Neural cell (in vitro differentiated cells): ENCODE data around the gene VSIR. TPM values are rescaled to one million over a fixed set of nuclear protein-coding genes. Genes with fewer than 3 reads are reported as not detected.

ENCODE experiments used
- H2AFZ ChIP-seq: fragments of 200-600, 300-800 bp; sonication (generic), shearing (Covaris generic); 2 replicates; pipeline ENCODE4 v1.6.0; 2014; ENCODE audit warnings: low read depth, mild to moderate bottlenecking, antibody characterized with exemption, low read length, moderate library complexity
- H3F3A ChIP-seq: fragments of 200-600 bp; shearing (Covaris generic); 2 replicates; pipeline ENCODE4 v1.6.1; 2016; ENCODE audit warnings: mild to moderate bottlenecking, moderate library complexity, mixed read lengths, antibody characterized with exemption, low read length; ENCODE audit not compliant: insufficient read depth, poor library complexity, severe bottlenecking
- H3K27ac ChIP-seq: fragments of 200-600, 300-800 bp; sonication (generic), shearing (Covaris generic); 2 replicates; pipeline ENCODE4 v1.5.1; 2014; ENCODE audit warnings: mild to moderate bottlenecking, low read length, moderate library complexity
- H3K27me3 ChIP-seq: fragments of 300-800, 200-600 bp; sonication (generic), shearing (Covaris generic); 2 replicates; pipeline ENCODE4 v1.6.0; 2014; ENCODE audit warnings: mild to moderate bottlenecking, low read depth, low read length, moderate library complexity; ENCODE audit not compliant: insufficient read depth
- H3K36me3 ChIP-seq: fragments of 300-800, 200-600 bp; sonication (generic), shearing (Covaris generic); 2 replicates; pipeline ENCODE4 v1.5.1; 2014; ENCODE audit warnings: mild to moderate bottlenecking, antibody characterized with exemption, low read length, moderate library complexity; ENCODE audit not compliant: insufficient read depth
- H3K4me2 ChIP-seq: fragments of 300-800, 200-600 bp; sonication (generic), shearing (Covaris generic); 2 replicates; pipeline ENCODE4 v1.6.0; 2014; ENCODE audit warnings: mild to moderate bottlenecking, low read length
- H3K4me3 ChIP-seq: fragments of 300-800, 200-600 bp; sonication (generic), shearing (Covaris generic); 2 replicates; pipeline ENCODE4 v1.5.1; 2014; ENCODE audit warnings: mild to moderate bottlenecking, low read length, moderate library complexity
- H3K79me2 ChIP-seq: fragments of 200-600 bp; shearing (Covaris generic); replicated peaks from 2 replicates; pipeline ENCODE4 v1.6.0; 2014; ENCODE audit warnings: mild to moderate bottlenecking, low read length, moderate library complexity; ENCODE audit not compliant: insufficient read depth
- H3K9ac ChIP-seq: fragments of 300-800, 200-600 bp; sonication (generic), shearing (Covaris generic); 2 replicates; pipeline ENCODE4 v1.6.1; 2016; ENCODE audit warnings: mild to moderate bottlenecking, low read length, mixed read lengths
- H3K9me2 ChIP-seq: fragments of 200-600 bp; shearing (Covaris generic); 2 replicates; pipeline ENCODE4 v1.6.1; 2016; ENCODE audit warnings: mild to moderate bottlenecking, low read length, mixed read lengths; ENCODE audit not compliant: insufficient read depth
- H3K9me3 ChIP-seq: fragments of 200-600, 300-800 bp; sonication (generic), shearing (Covaris generic); 2 replicates; pipeline ENCODE4 v1.6.1; 2016; ENCODE audit warnings: mild to moderate bottlenecking, mixed run types, low read length, moderate library complexity, mixed read lengths
- H4K20me1 ChIP-seq: fragments of 200-600 bp; shearing (Covaris generic); 2 replicates; pipeline ENCODE4 v1.6.1; 2016; ENCODE audit warnings: mild to moderate bottlenecking, mixed run types; ENCODE audit not compliant: insufficient read depth
- CTCF ChIP-seq: fragments of 450-650 bp; IDR thresholded peaks from 2 replicates; pipeline ENCODE4 v1.5.1; 2014; ENCODE audit warnings: antibody characterized with exemption, mild to moderate bottlenecking, moderate library complexity; ENCODE audit not compliant: poor library complexity, severe bottlenecking
- EP300 ChIP-seq: fragments of 450-650 bp; conservative IDR thresholded peaks from 2 replicates; pipeline ENCODE4 v1.6.1; 2014; ENCODE audit warnings: antibody characterized with exemption, mild to moderate bottlenecking, moderate library complexity; ENCODE audit not compliant: poor library complexity, severe bottlenecking
- EZH2 ChIP-seq: fragments of 200-600, 300-800 bp; shearing (Covaris generic), sonication (generic); IDR thresholded peaks from 2 replicates; pipeline ENCODE4 v1.6.1; 2014; ENCODE audit warnings: antibody characterized with exemption, low read length, borderline replicate concordance, mild to moderate bottlenecking; ENCODE audit not compliant: insufficient read depth, poor library complexity, severe bottlenecking
- MXI1 ChIP-seq: fragments of 450-650 bp; conservative IDR thresholded peaks from 2 replicates; pipeline ENCODE4 v1.6.1; 2014; ENCODE audit warnings: antibody characterized with exemption, mild to moderate bottlenecking; ENCODE audit not compliant: poor library complexity, severe bottlenecking
- POLR2AphosphoS5 ChIP-seq: IDR thresholded peaks from 2 replicates; pipeline ENCODE4 v1.6.1; 2012
- RAD21 ChIP-seq: fragments of 450-650 bp; conservative IDR thresholded peaks from 2 replicates; pipeline ENCODE4 v1.6.1; 2014; ENCODE audit warnings: antibody characterized with exemption, mild to moderate bottlenecking, moderate library complexity
- REST ChIP-seq: IDR thresholded peaks from 2 replicates; pipeline ENCODE4 v1.6.1; 2012; ENCODE audit warnings: borderline replicate concordance
- SMC3 ChIP-seq: fragments of 450-650 bp; conservative IDR thresholded peaks from 2 replicates; pipeline ENCODE4 v1.6.1; 2014; ENCODE audit warnings: antibody characterized with exemption, mild to moderate bottlenecking, moderate library complexity; ENCODE audit not compliant: poor library complexity
- TAF1 ChIP-seq: IDR thresholded peaks from 2 replicates; pipeline ENCODE4 v1.6.1; 2012; ENCODE audit warnings: low read depth
- polyA plus RNA-seq: library from polyadenylated mRNA; depleted of rRNA; stranded (reverse); fragments of >200 nt; gene quantifications from 2 replicates; pipeline ENCODE4 v1.2.3, GENCODE V29; 2014

VSIR gene
- polyA plus RNA-seq, 1 donor from 2014 or later: not detected

- Histone ChIP-seq H4K20me1 (no peaks in the 10 kb centered on the region), H2AFZ (no peak overlapping the region), H3K79me2 (no peaks in the 10 kb centered on the region), H3K9me2 (no peaks in the 10 kb centered on the region), H3K4me2 (no peak overlapping the region), H3K36me3 (no peaks in the 10 kb centered on the region), H3K27me3 (no peaks in the 10 kb centered on the region), H3K9ac (no peak overlapping the region), H3K4me3 (no peak overlapping the region), H3K27ac (no peak overlapping the region), H3K9me3 (no peaks in the 10 kb centered on the region), H3F3A (no peaks in the 10 kb centered on the region)
- TF ChIP-seq CTCF (no peak), RAD21 (no peak), POLR2AphosphoS5 (no peak), TAF1 (no peak), REST (no peak), EZH2 (no peak), SMC3 (no peak), EP300 (no peak), MXI1 (no peak)
These were observed 41.5 kb downstream of the VSIR start for GRCh38 chr10:71731791-71732190.

GRCh38 chr10:71729161-71729636, 44.1 kb downstream of the VSIR start:
- no peaks in the 10 kb centered on the region for H3K27me3 ChIP-seq
- no peaks in the 10 kb centered on the region for H3K9me2 ChIP-seq
- TF ChIP-seq MXI1 (no peak), EP300 (no peak), POLR2AphosphoS5 (no peak), REST (no peak), SMC3 (no peak), CTCF (no peak), EZH2 (no peak), TAF1 (no peak), RAD21 (no peak)
- no peaks in the 10 kb centered on the region for H3K9me3 ChIP-seq
- no peak overlapping the region for H3K4me3 ChIP-seq
- no peak overlapping the region for H3K4me2 ChIP-seq
- no peak overlapping the region for H3K9ac ChIP-seq
- no peak overlapping the region for H2AFZ ChIP-seq
- H3K27ac ChIP-seq: no peak overlapping the region
- H4K20me1 ChIP-seq: no peaks in the 10 kb centered on the region
- H3K36me3 ChIP-seq: no peaks in the 10 kb centered on the region
- H3F3A ChIP-seq: no peaks in the 10 kb centered on the region
- no peaks in the 10 kb centered on the region for H3K79me2 ChIP-seq
